ENCODE data around the gene RSAD2. TPM values are rescaled to one million over a fixed set of nuclear protein-coding genes. Genes with fewer than 3 reads are reported as not detected.
"Not testable (repeated sequence)": the region's sequence is repeated elsewhere in the genome, so short reads cannot be mapped to it uniquely, and the experiment has no call there.

The RSAD2 gene
- total and polyA plus RNA-seq, 2 of the 4 experiments (the other 2 are of a cell fraction): not detected

GRCh38 chr2:6902581-6902980 lies 25.0 kb downstream of the RSAD2 start:
- H3K18ac ChIP-seq (ENCODE audit: low read depth, low read length); H4K91ac ChIP-seq (ENCODE audit: insufficient read depth, low read depth, low read length); H3K27me3 ChIP-seq (ENCODE audit: control insufficient read depth, insufficient read depth, low read length); H3K9me3 ChIP-seq (ENCODE audit: control insufficient read depth, insufficient read depth, low read length); H3K56ac ChIP-seq (ENCODE audit: extremely low read depth, insufficient read depth, low read length); H3K27ac ChIP-seq (ENCODE audit: insufficient read depth, low read length); H3K23ac ChIP-seq (ENCODE audit: low read depth, low read length); H3K9ac ChIP-seq (ENCODE audit: low read depth, low read length); in situ Hi-C loops (cut with MboI; ENCODE audit: low sequenced_read_pairs); H2BK5ac ChIP-seq (ENCODE audit: low read depth, low read length, poor library complexity, severe bottlenecking); H2BK120ac ChIP-seq (ENCODE audit: low read depth, low read length); H3K9me1 ChIP-seq (ENCODE audit: insufficient read depth, low read length); H2AK9ac ChIP-seq (replicated peaks; ENCODE audit: low read depth, low read length, poor library complexity); H3K4me2 ChIP-seq (ENCODE audit: low read depth, low read length); H3K4ac ChIP-seq (ENCODE audit: low read depth, low read length); intact Hi-C loops (cut with micrococcal nuclease); dilution Hi-C loops (cut with HindIII; ENCODE audit: low sequenced_read_pairs, unreplicated experiment); H4K20me1 ChIP-seq (ENCODE audit: insufficient read depth, low read length); H4K5ac ChIP-seq (ENCODE audit: low read depth, low read length); H3K14ac ChIP-seq (replicated peaks; ENCODE audit: low read depth, low read length); H2AK5ac ChIP-seq (ENCODE audit: low read depth, low read length); H2BK20ac ChIP-seq (ENCODE audit: low read depth, low read length); H3K4me3 ChIP-seq (ENCODE audit: insufficient read depth, low read depth, low read length); DNase-seq; H2AFZ ChIP-seq (replicated peaks; ENCODE audit: low read length, poor library complexity); H3K4me1 ChIP-seq (ENCODE audit: control insufficient read depth, insufficient read depth, low read length); H4K8ac ChIP-seq (ENCODE audit: low read depth in 2 of 2, low read length in 2 of 2); H2BK15ac ChIP-seq (ENCODE audit: low read depth, low read length); H3K79me1 ChIP-seq (ENCODE audit: low read depth in 1 of 2, low read length in 2 of 2); H3K36me3 ChIP-seq (ENCODE audit: control insufficient read depth, insufficient read depth, low read length); CTCF ChIA-PET; BruUV-seq (replicated peaks); ATAC-seq (ENCODE audit: low read depth); POLR2A ChIA-PET (ENCODE audit: unreplicated experiment): not testable (repeated sequence)
- no CpG with 5 or more reads among the region's 2 CpGs for WGBS, 2 experiments (ENCODE audit: extremely low coverage in 2 of 2, insufficient read length in 1 of 2)

Measured in IMR-90 (cell line).